NCI-H2081 (cell line): ENCODE results near the gene TEC.
"Not testable (repeated sequence)": the region's sequence is repeated elsewhere in the genome, so short reads cannot be mapped to it uniquely, and the experiment has no call there.

Experiments used
- DNase-seq, 2 experiments: peaks; one replicate each; lab custom pipeline; 2025; lab: John Stamatoyannopoulos, UW

The TEC gene

DNA sequence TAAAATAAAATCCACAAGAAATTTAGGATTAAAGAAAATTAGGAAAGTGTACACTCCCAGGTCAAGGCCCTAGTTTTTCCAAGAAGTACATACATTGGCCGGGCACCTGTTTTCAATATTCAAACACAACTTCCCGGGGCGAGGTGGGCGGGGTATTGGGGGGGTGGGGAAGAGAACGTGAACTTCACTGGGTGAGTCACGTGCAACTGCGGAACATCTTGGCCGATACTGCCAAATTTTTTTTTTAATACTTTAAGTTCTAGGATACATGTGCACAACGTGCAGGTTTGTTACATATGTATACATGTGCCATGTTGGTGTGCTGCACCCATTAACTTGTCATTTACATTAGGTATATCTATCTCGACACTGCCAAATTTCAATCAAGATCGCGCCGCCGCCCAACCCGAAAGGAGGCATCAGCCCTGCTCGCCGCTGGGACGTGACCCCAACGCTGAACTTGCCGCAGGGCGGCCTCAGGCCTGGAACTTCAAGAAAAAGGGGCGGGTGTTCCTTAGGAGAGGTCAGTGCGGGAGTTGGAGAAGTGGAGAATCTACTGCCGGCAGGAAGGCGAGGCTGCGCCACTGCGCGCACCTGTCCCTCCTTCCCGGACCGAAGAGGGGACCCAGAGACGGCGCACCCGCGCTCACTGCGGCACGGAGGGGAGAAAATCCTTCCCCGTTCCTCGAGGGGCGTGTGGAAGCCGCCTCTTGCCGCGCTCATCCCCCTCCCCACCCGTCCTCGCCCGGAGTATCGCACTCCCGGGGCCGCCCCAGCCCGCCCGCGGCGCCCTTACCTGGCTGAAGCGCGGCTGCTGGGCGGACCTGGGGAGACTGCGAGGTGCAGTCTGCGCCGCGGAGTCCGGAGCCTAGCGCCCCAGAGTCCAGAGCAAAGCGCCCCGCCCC lies at the start of gene TEC:
Gene TEC, minus strand, starts transcription at position 883 of the 905 bp plus-strand sequence. CDS start 41,224 bp downstream, outside the sequence.
- peak; percentile 35 to 67 for DNase-seq

DNA sequence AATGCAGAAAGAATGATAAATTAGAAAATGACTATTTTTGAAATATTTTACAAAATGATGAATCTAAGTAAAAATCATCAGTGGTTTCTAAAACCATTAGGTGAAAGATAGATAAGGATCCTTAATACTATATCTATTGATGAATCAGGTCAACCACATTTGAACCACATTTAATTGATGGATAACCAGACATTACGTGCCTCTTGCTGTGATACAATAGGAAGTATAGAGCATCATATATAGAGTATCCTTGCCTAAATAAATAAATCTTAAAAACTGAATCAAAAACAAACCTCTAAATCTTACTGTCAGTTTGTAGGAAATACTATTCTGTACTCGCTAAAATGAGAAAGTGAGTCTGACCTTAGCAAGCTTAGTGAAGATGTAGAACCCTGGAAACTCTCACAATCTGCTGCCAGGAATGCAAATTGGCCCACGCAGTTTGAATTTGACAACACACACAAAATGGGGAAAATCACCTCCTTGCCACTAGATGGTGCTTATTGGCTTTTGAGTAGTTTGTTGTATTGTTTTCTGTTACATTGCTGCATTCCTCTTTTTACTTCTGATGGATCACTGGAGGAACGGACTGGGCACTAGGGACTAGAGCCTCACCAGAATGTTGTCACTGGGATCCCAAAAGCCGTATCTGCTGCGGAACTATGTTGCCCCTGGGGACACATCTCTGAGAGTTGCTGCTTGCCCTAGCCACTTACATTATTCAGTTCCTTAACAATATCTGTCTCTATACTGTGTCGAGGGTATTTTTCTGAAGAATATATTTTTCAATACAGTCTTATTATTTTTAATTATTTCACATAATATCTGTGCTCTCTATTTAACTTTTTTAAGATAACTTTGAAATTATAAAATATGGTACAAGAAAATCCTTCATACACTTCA lies 46.3 kb upstream of the TEC start:
- DNase-seq, result peak; percentile 52 to 76

DNA sequence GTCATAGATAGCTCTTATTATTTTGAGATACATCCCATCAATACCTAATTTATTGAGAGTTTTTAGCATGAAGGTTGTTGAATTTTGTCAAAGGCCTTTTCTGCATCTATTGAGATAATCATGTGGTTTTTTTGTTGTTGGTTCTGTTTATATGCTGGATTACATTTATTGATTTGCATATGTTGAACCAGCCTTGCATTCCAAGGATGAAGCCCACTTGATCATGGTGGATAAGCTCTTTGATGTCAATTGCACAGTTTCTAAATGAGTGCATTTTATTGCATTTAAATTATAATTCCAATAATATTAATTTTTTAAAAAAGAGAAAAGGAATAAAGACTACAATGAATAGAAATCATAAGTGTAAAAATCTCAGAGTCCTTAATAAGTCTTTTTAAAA lies 45.1 kb upstream of the TEC start:
- not testable (repeated sequence) for DNase-seq

- DNase-seq, result no peak
Observed at GRCh38 chr4:48311896-48312295, 42.3 kb upstream of the TEC start.

GRCh38 chr4:48308901-48309300 lies 39.3 kb upstream of the TEC start:
- no peak for DNase-seq

DNA sequence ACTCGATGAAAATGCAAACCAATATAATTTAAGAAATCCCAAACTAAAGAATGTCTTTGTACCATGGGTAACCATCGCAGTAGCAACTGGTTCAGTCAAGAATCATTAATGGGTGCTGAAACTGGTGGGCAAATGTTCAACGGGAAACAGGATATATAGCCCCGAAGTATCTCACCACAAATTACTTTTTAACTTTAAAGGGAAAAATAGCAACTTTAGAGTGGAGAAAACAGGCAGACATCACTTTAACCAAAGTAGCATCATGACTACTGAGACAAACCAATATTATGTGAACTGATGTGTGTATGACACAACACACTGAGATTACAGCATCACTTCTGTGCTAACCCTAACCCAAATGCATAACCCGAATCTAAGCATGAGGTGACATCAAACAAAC lies 37.9 kb upstream of the TEC start:
- no peak for DNase-seq

- no peak for DNase-seq
Observed at GRCh38 chr4:48305508-48305907, 35.9 kb upstream of the TEC start.

DNA sequence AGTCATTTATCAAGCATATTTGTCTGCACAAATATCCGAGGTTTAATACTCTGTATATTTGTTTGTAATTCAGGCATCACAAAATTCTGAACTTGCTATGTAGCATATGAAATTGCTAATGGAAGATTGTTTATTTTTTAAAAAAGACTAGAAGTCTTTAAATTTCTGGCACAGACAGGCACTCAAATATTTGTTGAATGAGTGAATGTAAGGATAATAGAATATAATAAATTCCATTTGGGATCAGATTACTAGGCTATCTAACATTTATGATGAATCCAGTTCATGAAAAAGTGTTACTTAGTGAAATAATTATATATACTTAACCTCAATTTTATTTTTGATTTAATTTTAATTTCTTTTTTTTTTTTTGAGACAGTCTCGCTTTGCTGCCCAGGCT lies 30.4 kb upstream of the TEC start:
- no peak for DNase-seq

DNA sequence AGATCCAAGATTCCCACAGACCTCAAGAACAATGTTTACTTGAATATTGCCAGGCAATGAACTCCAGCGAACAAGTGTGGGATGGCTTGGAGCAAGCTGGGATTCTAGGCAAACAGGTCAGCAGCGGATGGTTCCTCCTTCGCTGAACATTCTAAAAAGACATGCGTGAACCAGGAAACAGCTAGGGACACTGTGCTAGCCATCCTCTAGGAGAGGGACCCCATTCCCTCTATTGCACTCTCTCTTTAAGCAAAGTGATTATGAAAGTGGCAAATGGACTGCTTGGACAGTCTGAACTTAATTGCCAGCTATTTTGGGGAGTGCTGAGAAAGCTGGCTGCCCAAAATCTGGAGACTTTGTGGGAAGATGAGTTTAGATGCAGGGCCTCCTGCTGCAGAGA lies 29.9 kb upstream of the TEC start:
- no peak for DNase-seq

DNA sequence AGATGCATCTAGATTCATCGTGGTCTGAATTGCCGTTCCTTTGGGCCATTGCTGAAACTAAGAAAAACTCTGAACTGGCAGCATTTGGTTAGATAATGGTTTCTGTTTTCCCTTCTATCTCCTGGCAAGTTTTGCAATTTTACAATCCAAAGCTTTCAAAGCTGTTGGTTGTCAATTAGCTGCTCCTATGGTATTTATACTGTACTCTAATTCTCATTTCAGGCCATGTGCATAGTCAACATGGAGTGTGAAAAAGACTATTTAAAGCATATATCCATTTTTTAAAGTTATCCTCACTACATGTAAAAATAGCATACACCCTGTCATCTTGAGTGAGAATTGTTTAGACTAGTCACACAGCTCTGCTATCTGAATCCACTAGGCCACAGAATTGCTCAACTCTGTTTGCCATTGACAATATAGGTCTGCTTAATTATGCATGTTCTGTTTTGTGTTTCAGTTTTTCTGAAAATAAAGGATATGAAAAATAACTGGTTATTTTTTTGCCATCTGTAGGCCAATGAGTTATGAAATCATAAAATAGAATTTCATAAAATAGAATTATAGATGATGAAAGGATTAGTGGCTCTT lies 27.7 kb upstream of the TEC start:
- no peak for DNase-seq

DNA sequence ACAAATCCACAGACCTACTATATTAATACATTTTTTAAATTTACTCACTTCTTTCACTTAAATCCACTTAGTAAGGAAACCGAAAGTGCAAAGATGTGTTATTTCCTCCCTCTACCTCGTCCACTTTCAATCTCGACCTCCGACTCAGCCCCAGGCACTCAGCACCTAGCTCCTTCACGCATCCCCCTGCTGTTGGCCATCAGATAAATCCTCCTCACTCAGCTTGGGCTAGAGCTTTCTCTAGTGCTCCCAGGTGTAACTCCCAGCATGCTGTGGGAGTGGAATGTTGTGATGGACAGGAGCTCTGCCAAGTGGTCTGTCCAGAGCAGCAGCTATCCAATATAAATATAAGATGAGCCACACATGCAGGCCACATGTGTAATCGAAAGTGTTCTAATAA lies 26.7 kb upstream of the TEC start:
- no peak for DNase-seq

- DNase-seq, result no peak
Observed at GRCh38 chr4:48295116-48295515, 25.5 kb upstream of the TEC start.

DNA sequence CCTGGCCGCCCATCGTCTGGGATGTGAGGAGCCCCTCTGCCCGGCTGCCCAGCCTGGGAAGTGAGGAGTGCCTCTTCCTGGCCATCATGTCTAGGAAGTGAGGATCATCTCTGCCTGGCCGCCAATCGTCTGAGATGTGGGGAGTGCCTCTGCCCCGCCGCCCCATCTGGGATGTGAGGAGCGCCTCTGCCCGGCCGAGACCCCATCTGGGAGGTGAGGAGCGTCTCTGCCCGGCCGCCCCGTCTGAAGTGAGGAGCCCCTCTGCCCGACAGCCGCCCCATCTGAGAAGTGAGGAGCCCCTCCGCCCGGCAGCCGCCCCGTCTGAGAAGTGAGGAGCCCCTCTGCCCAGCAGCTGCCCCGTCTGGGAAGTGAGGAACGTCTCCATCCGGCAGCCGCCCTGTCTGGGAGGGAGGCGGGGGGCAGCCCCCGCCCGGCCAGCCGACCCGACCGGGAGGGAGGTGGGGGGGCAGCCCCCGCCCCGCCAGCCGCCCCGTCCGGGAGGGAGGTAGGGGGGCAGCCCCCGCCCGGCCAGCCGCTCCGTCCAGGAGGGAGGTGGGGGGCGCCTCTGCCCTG lies 22.7 kb upstream of the TEC start:
- not testable (repeated sequence) for DNase-seq

- peak; percentile 22 to 44 for DNase-seq
Observed at GRCh38 chr4:48290146-48290772, 20.6 kb upstream of the TEC start.

DNA sequence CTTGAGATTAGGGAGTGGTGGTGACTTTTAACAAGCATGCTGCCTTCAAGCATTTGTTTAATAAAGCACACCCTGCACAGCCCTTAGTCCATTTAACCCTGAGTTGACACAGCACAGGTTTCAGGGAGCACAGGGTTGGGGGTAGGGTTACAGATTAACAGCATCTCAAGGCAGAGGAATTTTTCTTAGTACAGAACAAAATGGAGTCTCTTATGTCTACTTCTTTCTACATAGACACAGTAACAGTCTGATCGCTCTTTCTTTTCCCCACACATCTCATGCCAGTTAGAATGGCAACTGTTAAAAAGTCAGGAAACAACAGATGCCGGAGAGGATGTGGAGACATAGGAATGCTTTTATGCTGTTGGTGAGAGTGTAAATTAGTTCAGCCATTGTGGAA lies 16.4 kb upstream of the TEC start:
- DNase-seq, result not testable (repeated sequence)

- DNase-seq, result not testable (repeated sequence)
Observed at GRCh38 chr4:48285640-48286039, 16.0 kb upstream of the TEC start.

DNA sequence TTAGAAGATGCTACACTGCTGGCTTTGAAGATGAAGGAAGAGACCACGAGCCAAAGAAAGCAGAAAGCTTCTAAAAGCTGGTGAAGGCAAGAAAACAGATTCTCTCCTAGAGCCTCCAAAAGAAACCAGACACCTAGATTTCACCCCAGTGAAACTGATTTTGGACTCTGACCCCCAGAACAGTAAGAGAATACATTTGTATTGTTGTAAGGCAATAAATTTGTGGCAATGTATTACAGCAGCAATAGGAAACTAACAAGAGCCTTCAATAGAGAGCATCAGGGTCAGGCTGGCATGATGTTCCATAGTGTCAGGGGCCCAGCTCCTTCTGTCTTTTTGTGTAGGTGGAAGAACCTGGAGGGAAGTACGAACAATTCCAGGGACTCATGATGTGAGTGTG lies 6.0 kb upstream of the TEC start:
- DNase-seq, result no peak

- peak; percentile 21 to 68 for DNase-seq
Observed at GRCh38 chr4:48275247-48275646, 5.6 kb upstream of the TEC start.

GRCh38 chr4:48271626-48272025 lies 2.0 kb upstream of the TEC start:
- no peak for DNase-seq

- DNase-seq, result no peak
Observed at GRCh38 chr4:48270951-48271473, 1.4 kb upstream of the TEC start.

DNA sequence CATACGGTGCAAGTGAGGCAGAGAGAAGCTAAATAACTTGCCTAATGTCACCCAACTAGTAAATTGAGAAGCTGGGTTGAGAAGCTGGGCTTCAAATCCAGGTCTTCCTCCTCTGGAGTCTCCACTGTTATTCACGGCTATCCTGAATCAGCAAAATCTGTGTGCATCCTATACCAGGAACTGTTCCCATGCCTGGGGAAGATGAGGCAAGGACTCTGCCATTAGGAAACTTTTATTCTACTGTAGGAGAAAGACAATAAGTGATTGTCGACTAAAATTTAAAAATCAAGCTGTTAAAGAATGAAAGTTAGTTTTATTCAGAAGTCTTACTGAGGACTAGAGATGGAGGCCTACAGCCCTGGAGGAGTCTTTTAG lies 872 bp upstream of the TEC start:
- no peak for DNase-seq
